HG02759 (cell line): ENCODE measurements around the gene MSH3.
"Not testable (repeated sequence)": the region's sequence is repeated elsewhere in the genome, so short reads cannot be mapped to it uniquely, and the experiment has no call there.

Experiments used
- ATAC-seq: cut with Tn5 transposase; IDR thresholded peaks from one replicate; pipeline ENCODE4 v1.9.1; 2021; ENCODE audit warnings: mild to moderate bottlenecking, moderate library complexity; ENCODE audit not compliant: unreplicated experiment

MSH3 gene

DNA sequence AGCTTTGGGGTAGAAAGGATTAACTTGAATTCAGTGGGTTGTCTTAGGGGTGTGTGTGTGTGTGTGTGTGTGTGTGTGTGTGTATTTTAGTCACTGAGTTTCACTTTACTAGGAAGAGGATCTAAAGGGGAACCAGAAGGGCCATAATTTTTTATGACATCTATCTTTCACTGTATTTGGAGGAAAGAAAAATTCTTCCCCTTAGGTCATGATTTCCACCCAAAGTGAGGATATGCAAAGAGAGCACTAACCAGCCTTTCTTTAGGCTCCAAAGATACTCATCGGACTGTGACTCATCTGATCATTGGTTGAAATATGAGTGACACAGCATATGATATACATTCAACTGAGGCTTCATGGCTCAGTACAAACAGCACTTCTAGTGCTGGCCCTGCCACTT lies 230.5 kb downstream of the MSH3 start:
- no peak for ATAC-seq

DNA sequence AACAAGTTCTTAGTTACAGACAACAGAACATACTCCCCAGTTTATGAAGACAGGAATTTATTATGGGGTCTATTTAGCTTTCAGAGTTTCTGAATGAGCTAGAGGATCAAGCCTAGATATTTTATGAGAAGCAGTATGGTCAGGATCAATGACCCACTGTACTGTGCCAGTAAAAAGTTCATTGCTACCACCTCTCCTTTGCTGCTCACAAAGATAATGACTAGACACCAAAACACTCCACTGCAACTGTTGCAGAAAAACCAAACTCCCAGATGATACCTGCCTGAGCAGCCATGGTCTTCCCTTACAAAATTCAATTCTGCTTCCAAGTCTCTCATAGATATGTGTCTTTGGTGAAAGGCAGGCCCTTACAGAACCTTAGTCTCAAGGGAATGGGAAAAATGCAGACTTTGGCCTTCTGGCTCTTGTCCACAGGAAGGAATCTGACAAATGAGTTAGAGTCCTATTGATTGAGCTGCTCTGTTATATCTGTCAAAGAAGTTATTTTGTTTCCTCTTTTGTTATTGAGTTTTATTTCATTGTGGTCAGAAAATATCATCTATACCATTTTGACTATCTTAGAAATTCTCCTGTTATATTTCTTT lies 231.0 kb downstream of the MSH3 start:
- no peak for ATAC-seq

DNA sequence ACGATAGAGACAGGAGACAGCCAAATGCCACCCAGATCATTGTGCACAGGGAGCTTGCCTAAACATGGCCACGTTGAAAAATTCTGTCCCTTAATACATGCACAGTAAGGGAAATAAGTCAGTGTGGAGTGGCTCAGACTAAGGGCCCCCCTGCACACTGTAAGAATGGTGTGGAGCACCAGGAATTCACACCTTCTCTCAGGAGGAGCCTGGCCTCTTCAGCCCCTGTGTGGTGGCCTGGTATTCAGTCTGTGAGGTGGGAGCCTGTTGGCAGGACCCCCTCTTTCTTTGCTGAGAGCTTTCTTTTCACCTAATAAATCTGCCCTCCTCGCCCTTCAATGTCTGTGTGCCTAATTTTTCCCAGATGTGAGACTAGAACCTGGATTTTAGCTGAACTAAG lies 239.6 kb downstream of the MSH3 start:
- ATAC-seq: no peak

DNA sequence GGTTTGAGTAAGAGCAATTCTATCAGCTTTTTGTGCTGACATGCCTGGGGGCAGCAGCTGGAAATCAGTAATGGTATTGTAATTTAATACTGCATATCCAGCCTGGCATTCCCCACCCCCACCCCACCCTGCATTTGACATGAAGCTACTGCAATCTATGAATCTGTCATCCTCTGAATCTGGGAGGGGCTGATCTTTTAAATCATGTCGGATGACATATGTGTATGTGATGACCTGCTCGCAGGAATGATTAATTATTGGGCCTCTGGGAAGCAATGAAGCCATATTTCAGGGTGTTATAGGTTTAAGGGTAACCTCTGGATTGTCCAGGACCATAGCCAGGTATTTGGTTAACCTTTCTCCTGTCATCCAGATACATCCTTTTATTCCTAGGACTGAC lies 241.1 kb downstream of the MSH3 start:
- no peak for ATAC-seq

DNA sequence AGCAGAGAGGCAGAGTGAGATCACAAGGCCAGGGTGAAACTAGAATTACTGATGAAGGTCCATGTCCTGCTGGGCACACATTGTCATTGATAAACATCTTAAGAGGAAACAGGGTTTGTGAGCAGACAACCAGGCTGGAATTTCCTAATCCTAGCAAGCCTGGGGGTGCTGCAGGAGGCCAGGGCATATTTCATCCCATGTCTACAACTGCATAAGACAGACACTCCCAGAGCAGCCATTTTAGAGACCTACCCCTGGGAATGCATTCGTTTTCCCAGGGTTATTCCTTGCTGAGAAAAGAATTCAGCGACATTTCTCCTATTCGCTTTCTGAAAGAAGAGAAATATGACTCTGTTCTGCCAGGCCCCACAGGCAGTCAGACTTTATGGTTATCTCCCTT lies 248.2 kb downstream of the MSH3 start:
- not testable (repeated sequence) for ATAC-seq

DNA sequence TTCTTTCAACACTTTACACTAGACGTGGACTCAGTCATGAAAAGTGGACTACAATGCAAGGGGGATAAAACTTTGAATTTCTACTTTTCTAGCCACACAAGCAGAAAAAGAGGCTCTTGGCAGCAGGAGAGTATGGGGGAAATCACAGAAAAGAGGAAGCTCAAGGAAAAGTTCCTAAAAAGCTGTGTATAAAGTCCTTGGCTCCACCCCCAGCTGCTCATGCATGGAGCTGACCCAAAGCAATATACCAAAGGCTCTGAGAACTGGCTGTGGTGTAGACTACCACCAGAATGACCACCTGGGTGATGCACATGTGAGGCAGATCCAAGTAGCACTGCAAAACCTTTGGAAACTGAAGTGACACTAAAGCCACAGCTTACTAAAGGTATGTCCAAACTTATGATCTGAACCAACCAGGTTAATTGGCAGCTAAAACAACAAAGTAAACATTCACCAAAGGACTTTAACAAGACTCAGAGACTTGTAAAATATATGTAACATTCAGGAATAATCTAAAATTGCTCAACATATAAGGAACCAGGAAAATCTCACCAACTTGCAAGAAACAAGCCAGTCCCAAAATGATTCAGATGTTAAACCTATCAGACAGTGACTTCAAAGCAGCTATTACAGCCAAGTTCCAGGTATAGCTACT lies 250.2 kb downstream of the MSH3 start:
- ATAC-seq: no peak

DNA sequence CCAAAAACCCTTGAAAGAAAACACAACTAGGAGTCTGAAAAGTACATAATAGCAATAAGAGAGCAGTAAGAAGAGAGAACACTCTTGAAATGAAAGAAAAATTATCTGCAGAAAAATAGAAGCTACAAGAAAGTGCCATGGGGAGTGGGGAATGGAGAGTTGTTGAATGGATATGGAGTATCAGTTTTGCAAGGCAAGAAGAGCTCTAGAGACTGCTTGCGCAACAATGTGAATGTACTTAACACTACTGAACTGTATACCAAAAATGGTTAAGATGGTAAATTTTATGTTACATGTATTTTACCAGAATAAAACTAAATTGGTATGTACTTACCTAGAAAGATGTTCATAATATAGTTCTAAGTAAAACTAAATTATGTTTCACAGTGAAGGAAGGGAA lies 251.0 kb downstream of the MSH3 start:
- no peak for ATAC-seq

DNA sequence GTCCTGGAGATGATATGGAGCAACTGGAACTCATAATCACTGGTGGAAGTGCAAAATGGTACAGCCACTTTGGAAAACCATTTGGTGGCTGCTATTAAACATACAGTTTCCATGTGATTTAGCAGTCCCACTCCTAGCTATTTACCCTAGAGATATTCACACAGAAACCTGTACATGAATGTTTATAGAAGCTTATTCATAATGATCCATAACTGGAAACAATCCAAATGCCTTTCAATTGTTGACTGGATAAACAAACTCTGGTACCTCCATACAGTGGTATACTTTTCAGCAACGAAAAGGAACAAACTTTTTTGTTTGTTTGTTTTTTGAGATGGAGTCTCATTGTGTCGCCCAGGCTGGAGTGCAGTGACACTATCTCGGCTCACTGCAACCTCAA lies 258.0 kb downstream of the MSH3 start:
- ATAC-seq: no peak

DNA sequence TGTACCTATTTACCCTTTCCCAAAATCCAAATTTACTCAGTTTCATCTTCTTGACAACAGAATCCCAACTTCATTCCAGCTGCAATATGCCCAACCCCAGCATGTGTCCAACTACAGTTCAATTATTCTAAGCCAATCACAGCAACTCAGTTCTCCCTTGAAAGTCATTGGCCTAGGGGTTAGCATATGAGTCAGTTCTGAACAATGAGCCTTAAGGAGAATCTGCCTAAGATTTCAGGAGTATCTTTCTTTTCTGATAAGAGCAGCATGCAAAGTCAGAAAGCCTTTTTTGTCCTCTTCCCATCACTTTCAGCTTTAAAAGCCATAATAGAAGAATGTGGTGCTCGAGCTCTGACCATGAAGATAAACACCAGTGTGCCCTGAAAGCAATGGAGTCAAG lies 261.3 kb downstream of the MSH3 start:
- no peak for ATAC-seq

DNA sequence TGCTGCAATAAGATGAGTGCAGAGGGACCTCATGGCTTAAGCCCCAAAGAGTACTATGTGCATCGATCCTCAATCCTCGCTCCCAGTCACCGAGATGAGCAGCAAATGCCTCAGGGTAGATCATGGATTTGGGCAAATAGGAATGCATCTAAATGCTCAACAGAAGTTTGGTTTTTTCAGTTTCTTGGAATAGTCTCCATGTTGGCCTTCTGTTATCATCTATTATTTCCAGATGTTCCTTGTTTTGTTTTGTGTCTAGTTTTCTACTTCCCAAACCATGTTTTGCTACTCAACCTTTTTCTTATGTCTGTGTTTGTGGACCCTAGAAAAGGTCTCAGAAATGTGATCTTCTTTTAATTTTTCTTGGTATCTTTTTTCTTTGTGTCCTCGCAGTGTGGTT lies 262.2 kb downstream of the MSH3 start:
- ATAC-seq: no peak

DNA sequence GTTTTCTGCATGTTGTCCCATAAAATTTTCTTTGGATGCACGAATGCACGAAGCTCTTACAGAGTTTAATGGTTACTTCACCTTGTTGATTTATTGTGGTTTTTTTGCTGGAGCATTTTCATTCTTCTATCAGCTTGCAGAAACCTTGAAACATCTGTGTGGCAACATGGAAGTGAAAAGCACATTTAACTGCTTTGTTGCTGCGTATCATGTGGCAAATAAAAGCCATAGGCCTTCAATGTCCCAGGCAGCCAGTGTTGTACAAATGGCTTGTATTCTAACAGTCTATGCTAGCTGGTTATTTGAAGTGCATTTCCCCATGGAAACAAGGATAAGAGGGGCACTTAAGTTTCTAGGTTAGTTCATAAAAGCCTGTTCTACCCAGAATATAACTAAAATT lies 263.2 kb downstream of the MSH3 start:
- ATAC-seq: no peak

DNA sequence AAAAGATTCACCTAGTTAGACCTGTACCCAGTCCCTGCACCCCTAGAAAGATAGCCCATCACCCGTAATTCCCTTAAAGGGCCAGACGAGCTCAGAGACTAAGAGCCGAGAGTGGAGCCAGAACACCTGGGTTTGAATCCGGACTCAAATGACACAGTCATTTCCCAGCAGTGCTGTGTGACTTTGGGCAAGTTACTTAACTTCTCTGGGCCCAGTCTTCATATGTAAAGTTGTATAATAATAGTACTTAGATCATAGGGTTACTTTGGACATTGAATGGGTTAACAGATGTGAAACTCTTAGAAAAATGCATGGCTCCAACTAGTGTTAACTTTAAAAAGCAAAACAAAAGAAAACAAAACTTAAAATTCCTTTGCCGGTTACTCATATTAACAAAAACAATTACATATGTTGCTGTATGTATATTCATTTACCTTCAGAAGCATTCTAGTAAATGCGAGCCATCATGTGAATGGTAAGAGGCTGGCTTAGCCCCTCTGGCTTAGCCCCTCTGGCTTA lies 265.3 kb downstream of the MSH3 start:
- ATAC-seq: no peak

DNA sequence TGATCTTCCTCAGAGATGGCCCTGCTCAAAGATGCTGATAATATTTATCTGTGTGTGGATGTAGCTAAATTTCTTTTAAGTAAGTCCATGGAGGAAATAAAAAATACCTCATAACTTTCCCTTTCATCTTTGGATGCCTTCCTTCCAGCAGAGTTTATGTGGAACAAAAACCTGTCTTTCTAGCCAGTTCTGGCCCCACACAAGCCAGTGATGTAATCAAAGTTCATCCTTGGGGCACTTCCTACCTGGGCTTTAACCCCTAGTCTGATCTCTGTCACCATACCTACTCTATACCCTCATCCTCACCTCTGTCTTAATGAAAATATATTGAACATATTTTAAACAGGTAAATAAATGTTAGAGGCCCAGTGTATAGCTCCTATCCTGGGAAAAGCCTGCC lies 265.9 kb downstream of the MSH3 start:
- ATAC-seq: no peak

DNA sequence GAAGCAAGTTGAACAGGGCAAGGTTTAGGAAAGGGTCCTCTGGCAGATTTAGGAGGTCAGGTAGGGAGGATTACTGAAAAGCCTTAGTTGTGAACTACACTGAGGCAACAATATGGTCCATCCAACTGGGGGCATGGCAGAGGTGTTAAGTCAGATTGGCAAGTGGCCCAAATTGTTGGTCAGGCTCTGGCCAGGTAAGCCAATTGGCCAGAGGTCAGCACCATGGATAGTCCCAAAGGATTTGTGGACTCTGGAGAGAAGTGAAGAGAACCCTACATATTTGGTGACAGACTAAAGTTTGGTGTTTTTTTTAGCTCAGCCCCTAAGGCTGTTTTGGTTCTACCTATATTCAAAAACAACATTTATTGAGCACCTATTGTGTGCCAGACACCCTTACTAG lies 266.6 kb downstream of the MSH3 start:
- no peak for ATAC-seq

DNA sequence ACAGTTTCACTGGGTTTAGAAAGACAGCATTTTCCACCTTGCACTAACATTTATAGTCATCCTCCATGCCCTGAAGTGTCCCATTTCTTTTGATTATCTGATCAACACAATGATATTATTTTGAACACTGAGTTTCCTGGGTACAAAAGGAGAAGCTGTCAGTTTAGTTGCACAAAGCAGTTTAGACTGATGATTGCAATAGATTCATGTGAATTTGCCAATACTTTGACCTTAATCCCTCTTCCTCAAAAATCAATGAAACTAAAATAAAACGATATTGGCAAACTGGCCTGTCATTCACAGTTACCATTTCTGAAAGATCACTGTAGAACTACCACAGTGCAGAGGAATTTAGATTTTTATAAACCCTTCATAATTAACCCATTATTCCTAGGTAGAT lies 271.5 kb downstream of the MSH3 start:
- ATAC-seq: no peak
